ENCODE measurements around the gene DUOX2.

DUOX2 gene

GRCh38 chr15:45099549-45100165 is 14.3 kb downstream of the DUOX2 start:
- no peaks in the 10 kb centered on the region for H3K4me1 ChIP-seq (ENCODE audit: control insufficient read depth, low read length)
- TF ChIP-seq EZH2phosphoT487 (IDR thresholded peaks at IDR 0.05; ENCODE audit: borderline replicate concordance, low read length): no peak
- H3K27me3 ChIP-seq (ENCODE audit: control insufficient read depth, low read length): no peaks in the 10 kb centered on the region
- no peak overlapping the region for H3K4me2 ChIP-seq (ENCODE audit: low read length)
- H3K4me3 ChIP-seq (ENCODE audit: low read length): no peak overlapping the region
- no peaks in the 10 kb centered on the region for H4K20me1 ChIP-seq (ENCODE audit: control insufficient read depth, insufficient read depth, low read depth, low read length)
- no peaks in the 10 kb centered on the region for H3K36me3 ChIP-seq (ENCODE audit: control insufficient read depth, low read length)
- H3K9me3 ChIP-seq (ENCODE audit: control insufficient read depth, insufficient read depth, low read length): no peaks in the 10 kb centered on the region
- no peaks in the 10 kb centered on the region for H3K9me2 ChIP-seq (replicated peaks; ENCODE audit: control insufficient read depth, low read length)
- H3K27ac ChIP-seq (ENCODE audit: low read depth, low read length): no peak overlapping the region
- H3F3A ChIP-seq (ENCODE audit: control insufficient read depth, insufficient read depth): no peaks in the 10 kb centered on the region
- no peaks in the 10 kb centered on the region for H3K79me2 ChIP-seq (ENCODE audit: control insufficient read depth, low read length)

GRCh38 chr15:45097466-45097865 is 16.5 kb downstream of the DUOX2 start:
- Histone ChIP-seq H3K4me3 (ENCODE audit: low read length) (no peak overlapping the region), H3K79me2 (ENCODE audit: control insufficient read depth, low read length) (no peaks in the 10 kb centered on the region), H3F3A (ENCODE audit: control insufficient read depth, insufficient read depth) (no peaks in the 10 kb centered on the region), H3K9me3 (ENCODE audit: control insufficient read depth, insufficient read depth, low read length) (no peaks in the 10 kb centered on the region), H3K9me2 (replicated peaks; ENCODE audit: control insufficient read depth, low read length) (no peaks in the 10 kb centered on the region), H3K36me3 (ENCODE audit: control insufficient read depth, low read length) (no peaks in the 10 kb centered on the region), H3K27ac (ENCODE audit: low read depth, low read length) (no peak overlapping the region), H4K20me1 (ENCODE audit: control insufficient read depth, insufficient read depth, low read depth, low read length) (no peaks in the 10 kb centered on the region), H3K4me1 (ENCODE audit: control insufficient read depth, low read length) (no peaks in the 10 kb centered on the region), H3K4me2 (ENCODE audit: low read length) (no peak overlapping the region), H3K27me3 (ENCODE audit: control insufficient read depth, low read length) (peaks cover 2% of the 10 kb centered on the region; the same call in 1 of the 2 replicates)
- TF ChIP-seq CTCF (IDR thresholded peaks at IDR 0.05; ENCODE audit: low read depth, low read length, poor library complexity, severe bottlenecking): no peak

- no peaks in the 10 kb centered on the region for H3K9me2 ChIP-seq (replicated peaks; ENCODE audit: control insufficient read depth, low read length)
- no peaks in the 10 kb centered on the region for H3K36me3 ChIP-seq (ENCODE audit: control insufficient read depth, low read length)
- H4K20me1 ChIP-seq (ENCODE audit: control insufficient read depth, insufficient read depth, low read depth, low read length): no peaks in the 10 kb centered on the region
These were observed 18.3 kb downstream of the DUOX2 start for GRCh38 chr15:45095661-45096060.

More at GRCh38 chr15:45095661-45096060, 18.3 kb downstream of the DUOX2 start:
- Histone ChIP-seq H3K4me3 (ENCODE audit: low read length) (no peak overlapping the region), H3K4me2 (ENCODE audit: low read length) (no peak overlapping the region), H3K27me3 (ENCODE audit: control insufficient read depth, low read length) (peaks cover 18% of the 10 kb centered on the region; the same call in 1 of the 2 replicates), H3F3A (ENCODE audit: control insufficient read depth, insufficient read depth) (no peaks in the 10 kb centered on the region), H3K79me2 (ENCODE audit: control insufficient read depth, low read length) (no peaks in the 10 kb centered on the region), H3K9me3 (ENCODE audit: control insufficient read depth, insufficient read depth, low read length) (no peaks in the 10 kb centered on the region), H3K4me1 (ENCODE audit: control insufficient read depth, low read length) (no peaks in the 10 kb centered on the region), H3K27ac (ENCODE audit: low read depth, low read length) (no peak overlapping the region)
- TF ChIP-seq CTCF (IDR thresholded peaks at IDR 0.05; ENCODE audit: low read depth, low read length, poor library complexity, severe bottlenecking): no peak
- TF ChIP-seq EZH2phosphoT487 (IDR thresholded peaks at IDR 0.05; ENCODE audit: borderline replicate concordance, low read length): no peak
